IPS-NIHi11 (cell line): ENCODE measurements around the gene NAT16.
"Not testable (repeated sequence)": the region's sequence is repeated elsewhere in the genome, so short reads cannot be mapped to it uniquely, and the experiment has no call there.

Experiments
- DNase-seq: peaks from one replicate; pipeline ENCODE4 v3.0.0; 2012; ENCODE audit warnings: mixed read lengths, low spot score

NAT16 gene

DNA sequence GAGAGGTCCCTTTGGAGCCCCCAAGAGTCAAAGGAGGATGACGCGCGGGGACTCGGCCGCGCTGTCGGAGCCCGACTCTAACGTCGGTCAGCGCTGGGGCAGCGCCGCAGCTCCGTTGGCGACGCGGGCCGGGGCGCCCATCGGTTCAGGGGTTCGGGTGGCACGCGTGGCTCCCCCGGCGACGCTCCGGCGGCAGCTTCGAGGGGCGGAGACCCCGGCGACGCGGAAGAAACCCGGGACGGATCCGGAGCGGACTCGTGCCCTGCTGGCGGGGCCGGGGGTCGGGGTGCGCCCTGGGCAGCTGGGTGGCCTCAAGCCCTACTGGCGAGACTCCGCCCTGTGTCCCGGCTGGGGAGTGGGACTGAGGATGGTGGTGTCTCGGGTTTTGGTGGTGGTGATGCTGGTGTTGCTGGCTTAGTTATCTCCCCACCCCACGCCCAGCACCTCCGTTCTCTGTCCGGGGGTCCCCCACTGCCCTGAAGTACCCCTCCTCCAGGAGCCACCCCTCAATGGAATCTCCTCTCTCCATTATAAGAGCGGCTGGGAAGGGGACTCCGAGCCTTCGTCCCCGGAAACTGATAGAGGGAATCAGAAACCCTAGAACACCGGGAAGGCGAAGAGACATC, at the start of gene NAT16:
Gene NAT16 (minus strand): TSS at position 164 of the 626 bp plus-strand sequence. CDS start 5,486 bp downstream, outside the sequence.
- peak; percentile 51 for DNase-seq

DNA sequence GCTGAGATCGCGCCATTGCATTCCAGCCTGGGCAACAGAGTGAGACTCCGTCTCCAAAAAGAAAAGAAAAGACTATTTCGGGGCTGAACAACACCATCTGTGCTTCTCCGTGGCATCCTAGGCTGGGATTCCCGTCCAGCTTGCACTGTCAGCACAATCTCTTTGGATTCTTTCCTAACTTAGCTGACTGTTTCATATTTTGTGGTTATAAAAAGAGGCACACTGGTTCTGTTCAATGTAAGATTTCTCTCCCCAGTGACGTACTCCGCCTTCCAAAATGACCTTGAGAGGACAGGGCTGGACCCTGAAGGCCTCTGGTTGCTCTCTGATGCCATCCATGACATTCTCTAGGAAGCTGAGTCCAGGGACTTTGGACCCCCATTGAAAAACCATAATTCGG, 46.6 kb upstream of the NAT16 start:
- DNase-seq: no peak

DNA sequence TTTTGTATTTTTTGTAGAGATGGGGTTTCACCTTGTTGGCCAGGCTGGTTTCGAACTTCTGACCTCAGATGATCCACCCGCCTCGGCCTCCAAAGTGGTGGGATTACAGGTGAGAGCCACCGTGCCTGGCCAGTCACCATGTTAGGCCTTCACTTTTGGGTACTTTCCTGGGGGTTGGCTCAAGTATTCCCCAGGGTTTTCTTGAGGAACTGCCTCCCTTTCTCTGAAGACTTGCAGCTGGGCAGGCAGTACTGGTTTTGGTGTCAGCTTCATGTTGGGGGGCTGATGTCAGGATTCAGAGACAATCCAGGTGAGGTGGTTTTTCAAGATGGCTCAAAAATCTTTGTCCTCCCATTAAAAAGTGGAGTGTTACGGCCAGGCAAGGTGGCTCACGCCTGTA, 45.6 kb upstream of the NAT16 start:
- DNase-seq: no peak

DNA sequence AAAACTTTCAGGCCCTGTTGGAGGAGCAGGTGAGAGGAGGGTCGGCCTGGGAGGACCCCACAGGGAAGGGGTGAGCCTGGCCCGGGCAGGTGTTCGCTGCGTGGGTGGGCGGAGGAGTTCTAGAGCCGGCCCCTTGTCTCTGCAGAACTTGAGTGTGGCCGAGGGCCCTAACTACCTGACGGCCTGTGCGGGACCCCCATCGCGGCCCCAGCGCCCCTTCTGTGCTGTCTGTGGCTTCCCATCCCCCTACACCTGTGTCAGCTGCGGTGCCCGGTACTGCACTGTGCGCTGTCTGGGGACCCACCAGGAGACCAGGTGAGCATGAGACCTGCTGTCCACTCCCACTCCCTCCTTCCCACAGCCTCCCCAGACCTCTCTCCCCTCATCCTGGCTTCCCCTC, 43.4 kb upstream of the NAT16 start:
- DNase-seq: peak; percentile 3

DNA sequence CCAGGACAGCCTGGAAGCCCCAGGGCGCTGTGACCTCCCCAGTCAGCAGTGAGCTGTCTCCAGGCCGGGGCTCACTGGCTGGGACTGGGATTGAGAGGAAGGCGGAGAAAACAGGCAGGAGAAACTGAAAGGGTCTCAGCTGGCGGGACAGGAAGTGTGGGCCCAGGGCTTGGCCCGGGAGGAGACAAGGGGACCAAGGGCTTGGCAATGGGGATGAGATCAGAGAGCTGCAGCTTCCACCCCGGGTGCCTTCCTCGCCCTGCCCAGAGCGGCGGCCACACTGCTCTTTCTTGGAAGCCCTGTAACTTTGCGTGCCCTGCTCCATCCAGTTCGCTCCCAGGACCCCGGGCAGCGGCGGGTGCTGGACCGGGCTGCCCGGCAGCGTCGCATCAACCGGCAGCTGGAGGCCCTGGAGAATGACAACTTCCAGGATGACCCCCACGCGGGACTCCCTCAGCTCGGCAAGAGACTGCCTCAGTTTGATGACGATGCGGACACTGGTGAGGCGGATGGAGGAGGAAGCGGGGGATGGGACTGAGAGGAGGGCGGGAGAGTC, 42.3 kb upstream of the NAT16 start:
- DNase-seq: peak; percentile 7

DNA sequence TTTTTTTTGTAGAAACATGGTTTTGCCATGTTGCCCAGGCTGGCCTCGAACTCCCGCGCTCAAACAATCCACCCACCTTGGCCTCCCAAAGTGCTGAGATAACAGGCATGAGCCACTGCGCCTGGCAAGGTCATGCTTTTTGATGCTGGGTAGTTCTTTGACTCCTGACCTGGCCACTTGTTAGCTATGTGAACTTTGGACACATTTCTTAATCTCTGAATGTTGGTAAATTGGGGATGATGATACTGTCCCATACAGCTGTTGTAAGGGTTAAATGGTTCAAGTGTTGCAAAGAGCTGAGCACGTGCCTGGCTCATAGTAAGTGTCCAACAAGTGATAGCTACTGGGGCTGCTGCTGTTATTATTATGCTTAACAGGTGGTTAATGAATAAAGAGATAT, 40.2 kb upstream of the NAT16 start:
- no peak for DNase-seq

DNA sequence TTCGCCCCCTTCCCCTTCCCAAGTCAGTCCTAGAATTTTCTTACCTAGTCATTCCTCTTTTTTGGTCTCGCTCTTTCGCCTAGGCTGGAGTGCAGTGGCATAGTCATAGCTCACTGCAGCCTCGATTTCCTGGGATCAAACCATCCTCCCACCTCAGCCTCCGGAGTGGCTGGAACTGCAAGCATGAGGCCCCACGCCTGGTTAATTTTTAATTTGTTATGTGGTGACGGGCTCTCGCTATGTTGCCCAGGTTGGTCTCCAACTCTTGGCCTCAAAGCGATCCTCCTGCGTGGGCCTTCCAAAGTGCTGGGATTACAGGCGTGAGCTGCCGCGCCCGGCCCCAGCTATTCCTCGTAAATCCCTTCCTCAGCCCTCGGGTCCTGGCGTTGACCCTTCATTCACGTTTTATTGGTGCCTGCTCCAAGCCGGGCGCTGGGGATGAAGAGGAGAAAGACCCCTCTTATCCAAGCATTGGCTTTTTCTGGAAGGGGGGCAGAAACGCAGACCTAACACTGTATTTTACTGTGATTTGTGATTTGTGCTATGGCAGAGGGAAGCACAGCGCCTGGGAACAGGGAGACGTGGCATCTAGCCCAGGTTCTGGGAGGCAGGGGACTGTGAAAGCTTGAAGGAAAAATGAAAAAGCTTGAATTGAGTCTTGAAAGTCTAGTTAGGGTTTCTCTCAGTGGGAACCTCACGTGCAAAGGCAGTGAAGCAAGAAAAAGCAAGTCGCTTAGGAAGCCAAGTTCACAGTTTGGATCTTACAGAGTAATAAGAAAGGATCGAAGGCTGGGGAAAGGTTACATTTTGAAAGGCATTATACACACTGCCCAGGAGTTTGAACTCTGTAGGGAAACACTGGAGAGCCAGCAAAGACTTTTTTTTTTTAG, 38.4 kb upstream of the NAT16 start:
- no peak for DNase-seq

DNA sequence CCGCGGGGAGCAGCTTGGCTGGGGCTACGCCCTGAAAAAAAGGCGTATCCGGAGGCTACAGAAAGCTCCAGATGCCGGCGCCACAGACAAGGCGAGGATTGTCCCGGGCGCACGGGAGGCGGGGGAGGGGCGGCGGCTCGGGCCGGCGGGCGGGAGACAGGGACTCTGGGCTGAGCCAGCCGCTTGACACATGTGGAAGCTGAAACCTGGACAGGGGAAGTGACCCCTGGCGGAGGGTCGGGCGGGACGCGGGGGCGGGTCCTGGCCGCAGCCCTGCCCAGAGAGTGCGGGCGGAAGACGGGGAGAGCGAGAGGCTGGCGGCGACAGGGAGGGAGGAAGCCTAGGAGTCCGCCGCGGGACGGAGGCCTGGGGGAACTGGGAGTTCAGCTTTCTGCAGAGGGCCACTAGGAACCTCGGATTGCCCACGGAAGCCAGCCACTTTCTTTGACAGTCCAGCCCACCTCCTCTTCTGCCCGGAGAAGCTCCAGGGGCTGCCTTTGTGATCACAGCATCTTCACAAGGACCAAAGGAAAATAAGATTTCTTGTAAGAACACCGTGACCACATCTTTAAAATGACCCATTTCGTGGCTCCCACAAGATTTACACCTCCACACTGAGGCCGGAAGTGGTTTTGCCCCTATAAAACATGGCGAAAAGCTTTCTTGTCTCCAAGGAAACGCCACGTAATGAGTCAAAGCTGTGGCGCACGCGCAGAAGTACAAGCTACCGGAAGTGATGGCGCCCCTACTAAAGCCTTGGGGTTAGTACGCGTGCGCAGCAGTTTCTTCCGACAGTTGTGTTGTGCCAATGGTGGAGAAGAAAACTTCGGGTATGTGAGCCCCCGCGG, 37.5 kb upstream of the NAT16 start, which contains the start of the genes PLOD3 and ZNHIT1:
Gene PLOD3 (minus strand): TSS at position 194 of the 848 bp plus-strand sequence. CDS start 307 bp downstream, outside the sequence.
Gene ZNHIT1 (plus strand): TSS at position 778 of the 848 bp plus-strand sequence. CDS start 31 bp downstream, at position 809.
- peak; percentile 99 for DNase-seq

DNA sequence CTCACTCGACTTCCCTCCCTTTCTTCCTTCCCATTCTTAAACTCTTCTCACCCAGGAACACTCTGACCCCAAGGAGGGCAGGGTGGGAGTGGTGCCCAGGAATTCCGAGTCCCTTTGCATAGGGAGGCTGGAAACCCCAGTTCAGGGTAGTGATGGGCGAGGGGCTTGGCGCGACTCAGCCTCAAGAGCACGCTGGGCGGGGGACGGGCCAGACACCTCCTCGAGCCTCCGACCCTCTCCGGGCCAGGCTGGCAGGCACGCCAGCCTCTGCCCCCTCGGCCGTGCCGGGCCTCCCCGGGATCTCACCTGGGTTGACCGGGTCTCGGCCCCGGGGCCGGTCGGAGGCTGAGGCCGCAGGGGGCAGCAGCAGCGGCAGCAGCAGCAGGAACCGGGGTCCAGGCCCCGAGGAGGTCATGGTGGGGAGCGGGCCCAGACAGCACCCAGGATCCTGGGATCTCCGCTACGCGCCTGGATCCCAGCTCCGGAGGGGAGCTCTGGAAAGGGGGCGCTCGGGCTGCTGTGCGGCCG, 36.8 kb upstream of the NAT16 start:
- DNase-seq: peak; percentile 58

DNA sequence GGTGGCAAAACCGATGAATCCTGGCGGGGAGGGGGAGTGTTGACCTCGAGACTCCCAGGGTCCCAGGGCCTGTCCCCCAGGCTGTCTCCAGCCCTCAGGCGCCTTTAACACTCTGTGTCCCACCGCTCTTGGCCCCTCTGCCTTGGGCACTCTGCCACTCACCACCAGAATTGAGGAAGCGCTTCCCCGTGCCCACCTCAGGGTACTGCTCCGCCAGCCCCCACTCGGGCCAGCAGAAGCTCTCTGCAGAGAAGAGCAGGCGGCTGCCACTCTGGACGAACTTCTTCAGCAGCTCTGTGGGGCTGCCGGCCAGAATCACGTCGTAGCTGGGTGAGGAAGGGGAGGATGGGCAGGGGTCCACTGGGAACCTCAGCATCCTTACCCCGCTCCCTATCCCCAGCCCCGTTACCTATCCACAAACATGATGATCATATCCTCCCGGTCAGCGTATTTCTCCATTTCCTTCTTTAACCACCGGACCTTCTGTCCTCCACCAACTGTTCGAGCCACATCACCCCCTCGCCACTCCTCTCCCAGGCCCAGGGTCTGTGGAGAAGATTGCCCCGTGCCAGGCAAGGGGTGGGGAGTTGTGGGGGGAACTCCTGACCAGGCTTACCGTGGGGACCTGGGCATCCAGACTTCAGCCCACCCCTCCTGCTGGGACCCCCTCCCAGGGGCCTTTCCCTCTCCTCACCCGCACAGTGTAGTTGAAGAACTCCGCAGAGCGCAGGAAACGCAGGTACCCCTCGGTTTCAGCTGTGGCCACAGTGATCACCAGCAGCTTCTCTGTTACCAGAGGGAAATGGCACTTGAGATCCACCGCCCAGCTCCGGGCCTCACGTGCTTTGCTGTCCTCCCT, 36.1 kb upstream of the NAT16 start:
- DNase-seq: no peak

DNA sequence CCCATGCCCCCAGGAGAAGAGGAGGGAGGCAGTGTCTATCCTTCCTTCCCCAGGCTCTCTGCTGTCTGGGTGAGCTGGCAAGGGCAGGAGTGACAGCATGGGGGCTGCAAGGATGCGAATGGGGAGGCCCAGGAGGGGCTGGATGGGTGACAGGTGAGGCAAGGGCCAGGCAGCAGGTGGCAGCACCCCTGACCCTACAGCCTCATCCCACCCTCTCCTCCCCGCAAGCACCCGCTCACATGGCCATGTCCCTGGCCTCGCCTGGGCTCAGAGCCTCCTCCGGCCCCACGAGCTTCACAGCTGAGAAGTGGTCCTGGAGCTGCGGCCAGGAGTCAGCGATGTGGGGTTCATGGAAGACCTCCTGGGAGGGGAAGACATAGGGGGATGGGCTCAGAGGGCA, 31.9 kb upstream of the NAT16 start:
- no peak for DNase-seq

DNA sequence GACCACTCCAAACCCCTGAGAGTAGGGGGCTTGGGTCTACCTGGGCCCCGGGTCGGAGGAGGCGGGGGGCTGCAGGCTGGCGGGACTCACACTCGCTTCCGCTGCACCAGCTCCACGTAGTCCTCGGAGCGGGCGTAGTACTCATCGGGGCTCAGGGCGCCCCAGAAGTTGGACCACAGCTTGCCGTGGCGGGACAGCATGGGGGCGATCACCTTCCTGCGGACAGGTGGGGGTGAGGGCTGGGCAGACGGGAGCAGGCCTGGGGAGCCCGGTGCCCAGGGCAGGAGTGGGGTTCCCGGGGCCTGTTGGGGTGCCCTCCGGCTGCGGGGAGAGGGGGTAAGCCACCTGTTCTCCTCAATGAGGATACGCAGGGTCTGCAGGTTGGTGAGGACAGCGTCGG, 31.4 kb upstream of the NAT16 start:
- DNase-seq: no peak

DNA sequence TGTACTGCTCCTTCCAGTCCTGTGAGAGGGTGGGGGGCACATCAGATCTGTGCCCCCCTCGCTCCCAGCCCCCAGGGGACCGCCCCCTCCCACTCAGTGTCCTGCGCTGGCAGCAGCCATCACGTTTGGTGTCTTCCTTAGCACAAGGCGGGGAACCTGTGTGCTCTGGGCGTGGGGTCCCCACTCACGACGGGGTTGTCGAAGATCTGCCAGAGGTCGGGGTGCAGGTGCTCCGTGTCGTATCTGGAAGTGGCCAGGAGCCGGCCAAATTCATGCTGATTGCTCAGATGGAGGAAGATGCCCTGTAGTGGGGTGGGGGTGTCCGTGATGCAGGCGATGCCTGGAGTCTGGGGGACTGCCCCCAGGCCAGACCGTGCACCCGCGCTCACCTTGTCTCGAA, 30.1 kb upstream of the NAT16 start:
- DNase-seq: peak; percentile 4

DNA sequence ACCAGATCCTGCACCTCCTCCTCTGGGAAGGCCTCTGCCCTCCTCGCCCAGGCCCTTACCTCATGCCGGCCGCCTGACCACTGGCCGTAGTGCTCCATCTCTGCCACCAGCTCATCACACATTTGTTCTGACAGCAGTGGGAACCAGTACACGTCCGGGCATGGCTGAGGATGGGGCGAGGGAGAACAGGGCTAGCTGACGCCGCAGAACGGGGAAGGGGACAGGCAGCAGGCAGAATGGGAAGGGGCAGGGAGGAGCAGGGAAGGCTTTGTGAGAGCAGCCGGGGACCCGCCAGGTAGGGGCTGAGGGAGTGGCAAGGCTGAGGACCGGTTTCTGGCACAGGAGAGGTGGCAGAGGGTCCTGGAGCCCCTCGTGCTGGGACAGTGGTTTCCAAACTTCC, 28.7 kb upstream of the NAT16 start:
- no peak for DNase-seq

DNA sequence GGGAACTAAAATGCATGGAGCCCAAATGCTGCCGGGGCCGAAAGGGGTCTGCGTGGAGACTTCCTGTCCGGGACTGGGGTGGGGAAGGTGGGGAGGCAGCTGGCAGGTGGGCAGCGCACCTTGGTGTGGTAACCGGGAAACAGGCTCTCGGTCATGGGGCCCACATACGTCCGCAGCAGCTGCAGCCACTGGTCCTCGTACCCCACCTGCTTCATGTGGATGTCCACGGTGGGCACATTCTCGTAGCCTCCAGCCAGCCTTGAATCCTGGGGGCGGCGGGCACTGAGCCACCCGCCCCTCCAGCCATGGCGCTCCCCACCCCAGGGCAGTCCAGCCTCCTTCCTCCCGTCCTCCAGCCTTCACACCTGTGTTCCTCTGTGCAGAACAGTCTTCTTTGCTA, 27.4 kb upstream of the NAT16 start:
- DNase-seq: no peak

DNA sequence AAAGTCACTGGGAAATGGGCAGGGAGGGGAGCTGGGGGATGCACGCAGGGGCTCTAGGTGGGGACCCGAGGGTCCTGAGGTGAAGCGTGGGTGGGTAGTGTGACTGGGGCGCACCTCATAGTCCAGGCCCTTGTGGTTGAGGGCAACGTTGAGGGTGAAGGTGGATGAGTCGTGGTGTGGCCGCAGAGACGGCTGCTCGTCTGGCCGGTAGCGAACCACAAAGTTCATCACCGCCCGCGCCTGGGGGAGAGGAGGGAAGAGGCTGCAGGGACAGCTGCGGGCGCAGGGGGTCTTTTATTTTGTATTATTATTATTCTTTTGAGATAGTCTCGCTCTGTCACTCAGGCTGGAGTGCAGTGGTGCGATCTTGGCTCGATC, 26.6 kb upstream of the NAT16 start:
- no peak for DNase-seq

DNA sequence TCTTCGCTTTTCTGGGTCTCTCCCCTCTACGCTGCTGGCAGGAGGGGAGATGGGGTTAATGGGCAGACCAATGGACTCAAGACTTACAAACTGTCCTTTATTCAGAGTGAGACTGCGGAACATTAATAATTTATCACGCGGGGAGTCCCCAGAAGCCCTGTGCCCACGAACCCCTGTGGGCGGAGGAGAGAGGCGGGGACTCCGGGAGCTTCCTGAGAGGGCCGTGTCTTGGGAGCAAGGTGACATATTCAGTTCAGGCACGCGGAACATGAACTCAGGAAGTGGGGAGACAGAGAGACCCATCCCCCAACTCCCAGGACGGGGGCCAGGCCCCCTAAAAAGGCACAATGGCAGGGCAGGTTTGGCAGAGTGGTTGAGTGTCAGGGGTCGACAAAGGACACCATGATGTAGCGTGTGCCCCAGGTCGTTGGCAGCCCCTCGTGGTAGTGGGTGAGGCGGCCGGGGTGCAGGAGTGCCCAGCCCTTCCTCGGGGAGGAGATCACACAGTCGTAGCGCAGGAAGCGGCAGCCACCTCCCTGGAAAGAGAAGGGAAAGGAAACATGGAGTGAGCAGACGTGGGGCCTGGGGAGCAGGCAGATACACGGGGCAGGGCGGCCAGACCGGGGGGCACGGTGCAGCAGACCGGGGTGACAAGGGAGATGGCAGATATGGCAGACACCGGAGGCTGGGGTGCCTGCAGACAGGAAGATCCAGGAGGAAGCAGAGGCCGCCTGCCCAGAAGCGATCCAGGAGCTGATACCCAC, 26.0 kb upstream of the NAT16 start:
- DNase-seq: no peak

DNA sequence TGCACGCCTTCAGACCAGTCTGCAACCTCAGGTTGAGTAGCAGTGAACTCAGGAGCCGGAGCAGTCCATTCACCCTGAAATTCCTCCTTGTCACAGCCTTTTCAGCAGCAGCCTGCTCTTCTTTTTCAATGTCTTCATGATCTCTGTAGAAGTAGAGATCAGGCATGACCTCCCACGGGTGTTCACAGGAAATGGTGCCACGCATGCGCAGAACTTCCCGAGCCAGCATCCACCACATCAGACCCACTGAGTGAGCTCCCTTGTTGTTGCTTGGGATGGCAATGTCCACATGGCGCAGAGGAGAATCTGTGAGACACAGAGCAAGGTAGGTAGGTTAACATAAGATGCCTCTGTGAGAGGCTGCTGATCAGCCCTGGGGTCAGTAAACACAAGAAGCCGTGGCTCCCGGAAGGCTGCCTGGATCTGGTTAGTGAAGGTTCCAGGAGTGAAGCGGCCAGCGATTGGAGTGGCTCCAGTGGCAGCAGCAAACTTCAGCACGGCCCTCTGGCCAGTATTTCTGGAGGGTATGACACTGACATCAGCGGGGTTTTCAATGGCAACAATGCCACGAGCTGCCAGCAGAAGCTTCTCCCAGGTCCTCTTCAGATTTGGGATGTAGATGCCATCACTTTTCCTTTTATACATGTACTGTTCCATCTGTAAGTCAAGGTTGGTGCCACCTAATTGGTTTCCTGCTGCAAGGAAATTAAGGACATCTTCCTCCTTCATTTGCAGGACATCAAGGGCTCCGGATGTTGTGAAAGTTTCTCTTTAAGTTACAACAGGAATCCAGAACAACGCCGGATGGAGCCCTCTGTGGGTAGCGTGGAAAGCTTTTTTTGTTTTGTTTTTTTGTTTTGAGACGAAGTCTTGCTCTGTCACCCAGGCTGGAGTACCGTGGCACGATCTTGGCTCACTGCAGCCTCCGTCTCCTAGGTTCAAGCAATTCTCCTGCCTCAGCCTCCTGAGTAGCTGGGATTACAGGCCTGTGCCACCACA, 23.9 kb upstream of the NAT16 start:
- DNase-seq: not testable (repeated sequence)

DNA sequence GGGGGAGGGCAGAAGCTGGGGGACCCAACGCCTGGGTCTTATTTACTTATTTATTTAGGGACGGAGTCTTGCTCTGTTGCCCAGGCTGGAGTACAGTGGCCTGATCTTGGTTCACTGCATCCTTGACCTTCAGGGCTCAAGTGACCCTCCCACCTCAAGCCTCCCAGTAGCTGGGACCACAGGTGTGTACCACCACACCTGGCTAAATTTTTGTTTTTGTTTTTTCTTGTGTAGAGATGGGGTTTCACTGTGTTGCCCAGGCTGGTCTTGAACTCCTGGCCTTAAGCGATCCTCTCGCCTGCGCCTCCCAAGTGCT, 22.5 kb upstream of the NAT16 start:
- no peak for DNase-seq
